ENCODE data around the gene ATP2C2. TPM values are rescaled to one million over a fixed set of nuclear protein-coding genes. Genes with fewer than 3 reads are reported as not detected.

ATP2C2 gene
- total RNA-seq, 1 experiment from 2014 or later, result 0.67 TPM

DNA sequence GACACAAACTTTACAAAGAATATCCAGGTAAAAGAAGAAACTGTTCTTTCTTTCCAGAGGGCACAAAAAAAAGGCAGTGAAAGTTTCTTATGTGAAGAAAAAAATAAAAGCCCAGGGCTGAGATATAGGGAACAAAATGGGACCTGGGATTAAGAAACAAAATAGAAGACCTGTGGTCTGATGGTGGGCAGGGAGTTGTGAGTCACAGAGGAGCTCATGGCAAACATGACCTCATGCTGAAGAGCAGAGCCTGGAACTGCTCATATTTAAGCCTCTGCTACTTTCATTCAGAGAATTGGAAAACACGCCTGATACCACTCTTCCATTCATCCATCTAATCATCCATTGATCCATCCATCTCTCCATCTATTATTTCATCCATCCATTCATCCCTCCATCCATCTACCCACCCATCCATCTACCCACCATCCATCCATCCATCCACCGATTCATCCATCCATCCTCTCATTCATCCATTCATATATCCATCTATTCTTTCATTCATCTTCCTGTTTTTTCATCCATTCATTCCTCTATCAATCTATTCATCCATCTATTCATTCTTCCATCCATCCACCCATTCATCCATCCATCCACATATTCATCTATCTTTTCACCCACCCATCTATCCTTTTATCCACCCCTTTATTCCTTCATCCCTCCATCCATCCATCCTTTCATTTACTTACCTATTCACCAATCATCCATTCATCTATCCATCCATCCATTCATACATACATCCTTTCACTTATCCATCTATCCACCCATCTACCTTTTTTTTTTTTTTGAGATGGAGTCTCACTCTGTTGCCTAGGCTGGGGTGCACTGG, 43.7 kb upstream of the ATP2C2 start:
- Histone ChIP-seq H3K36me3 (ENCODE audit: control insufficient read depth, insufficient read depth, low read length) (no peaks in the 10 kb centered on the region), H3K9me3 (ENCODE audit: control insufficient read depth, insufficient read depth, low read depth, low read length) (no peaks in the 10 kb centered on the region), H3K27me3 (ENCODE audit: control insufficient read depth, insufficient read depth, low read length) (no peaks in the 10 kb centered on the region), H3K4me1 (ENCODE audit: control insufficient read depth, insufficient read depth, low read length) (no peaks in the 10 kb centered on the region), H3K4me3 (ENCODE audit: low read depth in 2 of 2, low read length in 2 of 2) (no peak overlapping the region), H3K27ac (ENCODE audit: low read length) (no peak overlapping the region)
- DNase-seq (ENCODE audit: low read depth, low spot score) (no peak), ATAC-seq (no peak)
- POLR2A ChIA-PET, result no interaction called here
- in situ Hi-C loops (cut with HindIII; ENCODE audit: low pct_unique_long_range_greater_than_20kb, low sequenced_read_pairs), result no loop called here
- TF ChIP-seq TCF7L2 (IDR thresholded peaks at IDR 0.05; ENCODE audit: low read depth, low read length) (no peak), POLR2AphosphoS5 (IDR thresholded peaks at IDR 0.05; ENCODE audit: low read depth, low read length) (no peak), SIN3A (IDR thresholded peaks at IDR 0.05; ENCODE audit: borderline replicate concordance, insufficient read depth, low read depth, low read length) (no peak)
- TF ChIP-seq, protein P1, sequence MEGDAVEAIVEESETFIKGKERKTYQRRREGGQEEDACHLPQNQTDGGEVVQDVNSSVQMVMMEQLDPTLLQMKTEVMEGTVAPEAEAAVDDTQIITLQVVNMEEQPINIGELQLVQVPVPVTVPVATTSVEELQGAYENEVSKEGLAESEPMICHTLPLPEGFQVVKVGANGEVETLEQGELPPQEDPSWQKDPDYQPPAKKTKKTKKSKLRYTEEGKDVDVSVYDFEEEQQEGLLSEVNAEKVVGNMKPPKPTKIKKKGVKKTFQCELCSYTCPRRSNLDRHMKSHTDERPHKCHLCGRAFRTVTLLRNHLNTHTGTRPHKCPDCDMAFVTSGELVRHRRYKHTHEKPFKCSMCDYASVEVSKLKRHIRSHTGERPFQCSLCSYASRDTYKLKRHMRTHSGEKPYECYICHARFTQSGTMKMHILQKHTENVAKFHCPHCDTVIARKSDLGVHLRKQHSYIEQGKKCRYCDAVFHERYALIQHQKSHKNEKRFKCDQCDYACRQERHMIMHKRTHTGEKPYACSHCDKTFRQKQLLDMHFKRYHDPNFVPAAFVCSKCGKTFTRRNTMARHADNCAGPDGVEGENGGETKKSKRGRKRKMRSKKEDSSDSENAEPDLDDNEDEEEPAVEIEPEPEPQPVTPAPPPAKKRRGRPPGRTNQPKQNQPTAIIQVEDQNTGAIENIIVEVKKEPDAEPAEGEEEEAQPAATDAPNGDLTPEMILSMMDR (IDR thresholded peaks at IDR 0.05), result no peak
- TF ChIP-seq, protein P2, sequence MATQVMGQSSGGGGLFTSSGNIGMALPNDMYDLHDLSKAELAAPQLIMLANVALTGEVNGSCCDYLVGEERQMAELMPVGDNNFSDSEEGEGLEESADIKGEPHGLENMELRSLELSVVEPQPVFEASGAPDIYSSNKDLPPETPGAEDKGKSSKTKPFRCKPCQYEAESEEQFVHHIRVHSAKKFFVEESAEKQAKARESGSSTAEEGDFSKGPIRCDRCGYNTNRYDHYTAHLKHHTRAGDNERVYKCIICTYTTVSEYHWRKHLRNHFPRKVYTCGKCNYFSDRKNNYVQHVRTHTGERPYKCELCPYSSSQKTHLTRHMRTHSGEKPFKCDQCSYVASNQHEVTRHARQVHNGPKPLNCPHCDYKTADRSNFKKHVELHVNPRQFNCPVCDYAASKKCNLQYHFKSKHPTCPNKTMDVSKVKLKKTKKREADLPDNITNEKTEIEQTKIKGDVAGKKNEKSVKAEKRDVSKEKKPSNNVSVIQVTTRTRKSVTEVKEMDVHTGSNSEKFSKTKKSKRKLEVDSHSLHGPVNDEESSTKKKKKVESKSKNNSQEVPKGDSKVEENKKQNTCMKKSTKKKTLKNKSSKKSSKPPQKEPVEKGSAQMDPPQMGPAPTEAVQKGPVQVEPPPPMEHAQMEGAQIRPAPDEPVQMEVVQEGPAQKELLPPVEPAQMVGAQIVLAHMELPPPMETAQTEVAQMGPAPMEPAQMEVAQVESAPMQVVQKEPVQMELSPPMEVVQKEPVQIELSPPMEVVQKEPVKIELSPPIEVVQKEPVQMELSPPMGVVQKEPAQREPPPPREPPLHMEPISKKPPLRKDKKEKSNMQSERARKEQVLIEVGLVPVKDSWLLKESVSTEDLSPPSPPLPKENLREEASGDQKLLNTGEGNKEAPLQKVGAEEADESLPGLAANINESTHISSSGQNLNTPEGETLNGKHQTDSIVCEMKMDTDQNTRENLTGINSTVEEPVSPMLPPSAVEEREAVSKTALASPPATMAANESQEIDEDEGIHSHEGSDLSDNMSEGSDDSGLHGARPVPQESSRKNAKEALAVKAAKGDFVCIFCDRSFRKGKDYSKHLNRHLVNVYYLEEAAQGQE (IDR thresholded peaks at IDR 0.05; ENCODE audit: insufficient read depth in 1 of 2, low read depth in 2 of 2, low read length in 1 of 2), result no peak
- intact Hi-C loops (cut with micrococcal nuclease; ENCODE audit: unreplicated experiment), result no loop called here
- no TSS peak for BruUV-seq (replicated peaks)
- CTCF ChIA-PET, result no interaction called here

- no peak overlapping the region for H3K4me3 ChIP-seq (ENCODE audit: low read depth in 2 of 2, low read length in 2 of 2)
- TF ChIP-seq, protein P1 (IDR thresholded peaks at IDR 0.05), result no peak
- TF ChIP-seq, protein P2 (IDR thresholded peaks at IDR 0.05; ENCODE audit: insufficient read depth in 1 of 2, low read depth in 2 of 2, low read length in 1 of 2), result no peak
- TF ChIP-seq SIN3A (IDR thresholded peaks at IDR 0.05; ENCODE audit: borderline replicate concordance, insufficient read depth, low read depth, low read length) (no peak), POLR2AphosphoS5 (IDR thresholded peaks at IDR 0.05; ENCODE audit: low read depth, low read length) (no peak), TCF7L2 (IDR thresholded peaks at IDR 0.05; ENCODE audit: low read depth, low read length) (no peak)
- no peak for ATAC-seq
- no peak overlapping the region for H3K27ac ChIP-seq (ENCODE audit: low read length)
- no peak for DNase-seq (ENCODE audit: low read depth, low spot score)
- BruUV-seq (replicated peaks), result no TSS peak
- ChIA-PET POLR2A (interaction anchor here (0.6 kb wide), 1 partner anchor 143 kb away, joined by 12 read pairs; no protein-coding TSS in a partner anchor), CTCF (no interaction called here)
- in situ Hi-C loops (cut with HindIII; ENCODE audit: low pct_unique_long_range_greater_than_20kb, low sequenced_read_pairs), result no loop called here
- H3K27me3 ChIP-seq (ENCODE audit: control insufficient read depth, insufficient read depth, low read length), result no peaks in the 10 kb centered on the region
- intact Hi-C loops (cut with micrococcal nuclease; ENCODE audit: unreplicated experiment), result no loop called here
- H3K36me3 ChIP-seq (ENCODE audit: control insufficient read depth, insufficient read depth, low read length), result no peaks in the 10 kb centered on the region
- no peaks in the 10 kb centered on the region for H3K9me3 ChIP-seq (ENCODE audit: control insufficient read depth, insufficient read depth, low read depth, low read length)
- no peaks in the 10 kb centered on the region for H3K4me1 ChIP-seq (ENCODE audit: control insufficient read depth, insufficient read depth, low read length)
Measured at GRCh38 chr16:84326545-84326944, 41.8 kb upstream of the ATP2C2 start.

All from Panc1 (cell line).